GM19238 (cell line): ENCODE data around the gene ACOT12.
"Not testable (repeated sequence)": the region's sequence is repeated elsewhere in the genome, so short reads cannot be mapped to it uniquely, and the experiment has no call there.

ENCODE experiments used
- DNase-seq: peaks from one replicate; pipeline ENCODE4 v3.0.0; 2011; ENCODE audit warnings: low spot score; ENCODE audit not compliant: insufficient read length

The ACOT12 gene

DNA sequence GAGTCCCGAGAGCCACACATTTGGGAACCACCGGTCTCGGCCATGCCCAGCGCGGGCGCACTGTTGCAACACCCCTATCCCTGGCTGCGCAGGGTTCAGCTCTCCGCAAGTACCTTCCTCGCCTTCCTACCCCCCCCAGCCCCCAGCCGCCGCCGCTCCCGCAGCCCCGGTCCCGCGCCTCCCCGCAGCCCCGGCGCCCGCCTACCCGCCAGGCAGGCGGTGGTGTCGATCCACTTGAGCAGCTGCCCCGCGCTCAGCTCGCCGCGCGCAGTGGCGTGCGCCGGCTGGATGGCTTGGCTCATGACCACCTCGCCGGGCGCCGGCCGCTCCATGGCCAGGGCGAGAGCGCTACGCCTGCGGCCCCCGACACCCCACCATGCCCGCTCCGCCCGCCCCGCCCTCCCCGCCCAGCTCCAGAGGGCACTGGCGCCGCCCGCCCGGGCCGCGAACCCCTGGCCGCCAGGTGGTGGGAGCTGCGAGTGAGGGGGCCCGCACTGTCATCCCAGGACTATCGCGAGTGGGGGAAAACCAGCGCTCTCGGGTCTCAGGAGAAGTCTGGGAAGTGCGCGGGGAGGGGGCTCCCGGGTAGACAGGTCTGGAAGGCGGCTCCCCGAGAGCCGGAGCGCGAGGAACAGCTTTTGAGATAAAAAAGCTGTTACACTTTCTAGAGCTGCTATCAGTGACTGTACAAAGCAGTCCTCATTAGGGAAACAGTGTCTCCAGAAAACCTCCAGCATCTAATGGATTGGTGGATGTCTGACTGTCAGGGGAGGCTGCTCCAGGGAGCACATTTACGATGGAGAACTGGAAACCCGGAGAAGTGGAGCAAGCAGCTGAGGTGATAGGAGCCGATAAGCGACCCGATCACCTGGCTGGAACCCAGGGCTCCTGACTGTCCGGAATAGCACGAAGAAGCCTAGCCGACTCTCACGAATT, at the start of gene ACOT12:
ACOT12 (minus strand) TSS at position 352 of the 936 bp plus-strand sequence; CDS start at position 332, 20 bp downstream.
- DNase-seq, result no peak

DNA sequence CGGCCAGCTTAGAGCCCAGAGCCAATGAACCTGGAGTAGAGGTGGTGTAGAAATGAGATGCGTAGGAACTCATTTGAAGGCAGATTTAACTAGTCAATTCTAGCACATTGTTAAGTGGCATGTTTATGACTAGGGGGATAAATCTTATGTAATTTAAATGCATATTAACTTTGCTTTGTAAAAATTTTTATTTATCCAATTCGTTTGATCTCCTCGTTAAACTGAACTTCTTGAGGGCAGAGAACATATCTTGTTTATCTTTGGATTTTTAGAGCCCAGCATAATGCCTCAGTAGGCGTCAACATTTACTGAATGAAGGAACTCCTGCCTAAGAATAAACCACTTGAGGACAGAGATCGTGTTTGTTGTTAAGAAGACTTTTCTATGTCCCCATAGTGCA, 41.1 kb upstream of the ACOT12 start:
- no peak for DNase-seq

DNA sequence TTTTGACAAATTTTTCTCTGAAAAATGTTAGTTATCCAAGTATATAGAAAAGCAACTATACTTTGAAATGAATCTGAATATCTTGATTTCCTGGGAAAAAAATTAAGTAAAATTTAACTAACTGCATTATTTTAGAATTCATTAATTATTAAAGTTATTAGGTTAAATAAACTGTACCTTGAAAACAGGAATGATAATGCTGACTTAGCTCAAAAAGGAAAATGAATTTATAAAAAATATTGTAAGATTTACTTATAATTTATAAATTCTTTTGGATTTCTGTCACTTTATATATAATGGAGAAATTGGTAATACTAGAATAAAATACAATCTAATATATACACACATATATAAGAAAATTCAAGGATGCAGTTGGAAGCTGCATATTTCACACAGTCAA, 36.1 kb upstream of the ACOT12 start:
- no peak for DNase-seq

DNA sequence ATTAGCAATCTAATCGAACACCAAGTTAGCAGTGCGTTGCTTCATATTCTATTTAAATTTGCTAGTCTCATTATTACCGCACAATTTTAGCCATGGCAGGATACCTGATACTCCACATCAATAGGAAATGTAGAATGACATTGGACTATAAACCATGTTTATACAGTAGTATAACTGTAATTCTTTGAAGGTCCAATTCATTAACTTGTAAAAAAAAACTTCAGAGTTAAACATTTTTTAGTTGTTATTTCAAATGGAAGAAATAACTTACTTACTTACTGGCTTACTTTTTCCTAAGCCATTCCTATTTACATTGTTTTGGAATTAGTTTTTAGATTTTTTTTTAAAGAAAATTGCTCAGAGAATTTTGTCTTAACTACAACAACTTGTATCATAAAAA, 35.4 kb upstream of the ACOT12 start:
- no peak for DNase-seq

DNA sequence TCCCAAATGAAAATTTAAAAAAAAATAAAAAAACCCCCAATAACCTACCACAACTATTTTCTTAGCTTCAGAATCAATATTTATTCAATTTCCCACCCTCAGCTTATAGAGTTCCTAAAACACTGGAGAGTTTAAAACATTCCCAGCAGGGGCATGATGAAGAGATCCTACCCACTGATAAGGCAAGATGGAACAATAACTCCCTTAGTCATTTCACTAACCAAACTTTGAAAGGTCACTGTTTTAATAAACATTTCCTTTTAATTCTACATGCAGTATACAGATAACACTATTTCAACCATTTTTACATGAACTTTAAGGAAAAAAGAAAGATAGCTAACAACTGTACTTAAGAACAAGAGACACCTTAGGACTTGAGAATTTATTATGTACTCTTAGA, 34.9 kb upstream of the ACOT12 start:
- no peak for DNase-seq

DNA sequence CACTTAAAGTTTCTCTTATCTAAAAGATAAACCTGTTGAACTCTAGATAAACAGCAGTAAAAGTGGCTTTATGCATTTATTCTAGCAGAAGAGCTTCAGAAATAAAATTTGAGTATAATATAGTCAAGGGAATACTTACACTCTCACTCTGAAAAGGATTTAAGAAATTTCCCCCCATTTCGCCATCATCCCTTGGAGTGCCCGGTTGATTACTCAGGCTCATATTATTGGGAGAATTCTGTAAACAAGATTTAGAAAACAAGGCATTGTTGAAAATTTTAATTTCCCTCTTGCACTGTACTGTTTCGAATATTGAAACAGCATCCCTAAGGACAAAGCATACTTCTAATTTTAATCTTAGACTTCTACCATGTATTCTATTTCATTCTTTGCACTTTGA, 34.5 kb upstream of the ACOT12 start:
- no peak for DNase-seq

GRCh38 chr5:81427566-81427965, 33.6 kb upstream of the ACOT12 start:
- DNase-seq, result no peak

DNA sequence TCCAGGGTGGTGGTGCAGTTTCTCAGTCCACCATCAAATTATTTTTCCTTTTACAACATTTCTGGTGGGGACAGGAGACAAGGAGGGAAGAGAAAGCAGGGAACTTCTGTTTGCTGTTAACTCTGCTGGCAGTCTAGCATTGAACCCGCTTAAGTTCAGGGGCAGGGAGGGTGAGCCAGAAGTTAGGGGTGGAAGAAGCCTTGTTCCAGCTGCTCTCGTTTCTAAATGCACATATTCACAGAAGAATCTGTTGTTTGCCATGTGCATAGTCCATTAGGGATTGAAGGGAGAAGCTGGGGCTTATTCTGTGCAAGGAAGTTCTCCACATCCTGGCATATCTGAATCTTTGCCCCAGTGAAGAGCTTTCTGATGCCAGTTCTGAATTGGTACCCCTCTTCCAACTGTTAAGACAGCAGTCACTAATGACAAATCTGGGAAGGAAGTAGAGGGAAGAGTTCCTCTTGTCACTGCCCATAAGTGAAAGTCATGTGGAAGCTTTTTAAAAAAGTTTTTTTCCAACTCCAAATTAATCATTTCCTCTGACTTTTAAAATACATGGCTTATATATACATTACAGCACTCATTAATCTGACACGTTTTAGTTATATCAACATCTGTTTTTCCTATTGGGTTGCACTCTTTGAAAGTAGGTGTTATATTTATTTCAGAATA, 32.6 kb upstream of the ACOT12 start:
- DNase-seq, result no peak

- no peak for DNase-seq
Observed at GRCh38 chr5:81425569-81425968, 31.6 kb upstream of the ACOT12 start.

DNA sequence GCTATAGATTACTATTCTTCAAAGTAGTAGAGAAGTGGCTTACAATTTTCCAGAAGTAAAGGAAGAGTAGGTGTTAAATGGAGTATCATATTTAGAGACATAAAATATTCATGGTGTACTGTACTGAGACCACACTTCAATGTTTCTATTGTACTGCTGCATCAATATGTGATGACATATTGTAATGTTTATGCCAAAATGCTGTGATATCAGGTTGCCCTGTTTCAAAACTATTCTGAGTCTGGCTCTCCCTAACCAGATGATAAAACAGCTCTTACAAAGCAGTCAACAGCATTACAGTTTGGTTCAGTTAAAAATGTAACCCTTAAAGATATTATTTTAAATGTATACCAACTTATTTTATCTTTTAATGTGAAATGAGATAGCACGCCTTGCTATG, 30.8 kb upstream of the ACOT12 start:
- DNase-seq, result no peak

DNA sequence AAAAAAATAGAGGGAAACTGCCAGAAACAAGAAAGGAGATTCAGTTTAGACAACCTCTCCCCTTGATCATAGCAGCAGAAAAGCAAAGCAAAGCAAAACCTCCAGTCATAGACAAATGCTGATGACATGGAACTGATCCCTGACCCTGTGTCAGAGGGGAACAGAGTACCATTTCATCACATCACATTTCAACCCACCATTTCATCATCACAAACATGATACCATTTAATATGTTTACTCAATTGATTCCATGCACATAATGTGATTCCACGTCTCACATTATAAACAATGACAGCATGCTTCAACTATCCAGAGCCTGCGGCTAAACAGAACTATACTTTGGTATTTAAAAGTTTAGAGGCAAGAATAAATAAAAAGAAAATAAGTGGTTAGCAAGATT, 28.7 kb upstream of the ACOT12 start:
- DNase-seq, result no peak

DNA sequence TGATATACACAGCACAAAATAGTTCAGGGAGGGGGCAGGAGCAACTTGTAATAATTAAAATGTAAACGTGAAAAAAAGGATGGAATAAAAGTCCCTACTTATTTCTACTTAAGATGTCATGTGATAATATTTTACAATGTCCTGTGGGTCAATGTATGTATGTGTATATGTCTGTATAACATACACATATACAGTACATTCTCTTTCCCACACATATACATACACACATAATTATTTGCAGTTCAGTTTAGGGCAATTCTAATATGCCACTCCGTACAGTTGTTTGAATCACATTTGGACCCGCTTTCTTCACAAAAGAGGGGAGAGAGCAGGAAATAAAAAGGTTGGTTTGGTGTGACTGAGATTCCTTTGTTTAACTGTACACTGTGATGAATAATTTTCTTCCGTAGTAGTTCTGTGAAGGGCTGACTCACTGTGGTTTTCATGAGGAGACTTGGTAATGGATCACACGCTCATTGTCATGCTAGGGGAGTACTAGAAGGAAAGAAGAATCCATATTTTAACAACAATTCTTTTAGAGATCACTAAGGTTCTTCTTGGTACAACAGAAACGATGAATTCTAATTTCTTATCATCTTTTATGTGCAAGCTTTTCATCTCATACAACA, 26.2 kb upstream of the ACOT12 start:
- no peak for DNase-seq

- DNase-seq, result no peak
Observed at GRCh38 chr5:81418606-81419005, 24.7 kb upstream of the ACOT12 start.

DNA sequence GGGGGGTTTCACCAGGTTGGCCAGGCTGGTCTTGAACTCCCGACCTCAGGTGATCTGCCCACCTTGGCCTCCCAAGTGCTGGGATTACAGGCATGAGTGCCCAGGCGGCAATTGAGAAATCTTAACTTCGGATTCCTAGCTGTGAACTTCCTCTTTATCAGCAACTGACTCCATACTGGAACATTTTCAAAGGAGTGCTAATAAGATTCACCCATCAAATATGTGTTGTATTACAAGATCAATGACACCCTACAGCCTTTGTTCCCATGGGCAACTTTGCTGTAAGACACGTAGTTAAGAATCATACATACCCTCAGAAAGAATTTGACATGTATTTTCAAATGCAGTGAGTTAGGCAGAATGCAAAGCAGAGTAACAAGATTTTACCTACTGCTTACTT, 23.1 kb upstream of the ACOT12 start:
- DNase-seq, result no peak

DNA sequence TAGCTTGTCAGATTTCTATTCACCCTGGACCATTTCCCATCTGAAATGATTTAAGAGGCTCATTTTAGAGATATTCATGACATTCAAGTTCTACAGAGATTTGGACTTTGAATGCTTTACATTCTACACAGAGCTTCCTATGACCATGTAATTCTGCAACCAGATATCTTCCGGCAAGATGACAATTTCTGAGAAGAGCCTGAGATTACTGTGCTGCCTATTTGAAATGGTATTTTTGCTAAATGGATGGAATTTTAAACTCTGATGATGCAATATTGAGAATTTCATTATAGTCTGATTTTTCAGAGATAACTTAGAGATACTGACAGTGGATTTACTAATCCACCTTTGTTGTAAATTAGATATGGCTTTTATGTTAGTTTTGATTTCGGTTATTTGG, 16.0 kb upstream of the ACOT12 start:
- no peak for DNase-seq

GRCh38 chr5:81409361-81409760, 15.4 kb upstream of the ACOT12 start:
- no peak for DNase-seq

GRCh38 chr5:81408496-81408895, 14.6 kb upstream of the ACOT12 start:
- DNase-seq, result no peak

DNA sequence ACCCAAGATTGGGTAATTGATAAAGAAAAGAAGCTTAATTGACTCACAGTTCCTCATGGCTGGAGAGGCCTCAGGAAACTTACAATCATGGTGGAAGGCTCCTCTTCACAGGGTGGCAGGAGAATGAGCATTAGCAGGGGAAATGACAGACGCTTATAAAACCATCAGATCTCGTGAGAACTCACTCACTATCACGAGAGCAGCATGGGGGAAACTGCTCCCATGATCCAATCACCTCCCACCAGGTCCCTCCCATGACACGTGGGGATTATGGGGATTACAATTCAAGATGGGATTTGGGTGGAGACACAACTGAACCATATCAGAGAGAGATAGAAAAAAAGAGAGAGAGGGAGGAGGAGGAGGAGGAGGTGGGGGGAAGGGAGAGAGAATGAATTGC, 13.9 kb upstream of the ACOT12 start:
- not testable (repeated sequence) for DNase-seq

- no peak for DNase-seq
Observed at GRCh38 chr5:81405126-81405891, 11.4 kb upstream of the ACOT12 start.

- DNase-seq, result no peak
Observed at GRCh38 chr5:81402192-81402930, 8.4 kb upstream of the ACOT12 start.

DNA sequence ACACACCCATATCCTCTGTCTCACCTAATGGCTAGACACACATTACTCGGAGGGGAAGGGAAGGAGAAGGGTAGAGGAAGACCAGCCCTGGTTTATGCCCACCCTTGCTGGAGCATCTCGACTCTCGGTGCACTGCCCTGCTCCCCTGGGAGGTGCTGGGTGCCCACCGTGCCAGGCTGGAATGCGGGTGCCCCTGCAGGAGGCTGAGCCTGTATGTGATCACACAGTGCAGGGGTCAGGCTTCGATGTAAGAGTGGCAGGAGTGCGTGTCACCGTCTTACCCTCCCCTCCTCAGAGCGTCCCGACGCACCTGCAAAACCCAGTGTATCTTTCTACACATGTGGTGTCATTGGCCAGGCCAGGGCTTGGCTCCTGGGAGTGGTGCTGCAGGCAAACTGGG, 7.3 kb upstream of the ACOT12 start:
- DNase-seq, result no peak
